ENCODE data around the gene THAP2.
"Not testable (repeated sequence)": the region's sequence is repeated elsewhere in the genome, so short reads cannot be mapped to it uniquely, and the experiment has no call there.

THAP2 gene

DNA sequence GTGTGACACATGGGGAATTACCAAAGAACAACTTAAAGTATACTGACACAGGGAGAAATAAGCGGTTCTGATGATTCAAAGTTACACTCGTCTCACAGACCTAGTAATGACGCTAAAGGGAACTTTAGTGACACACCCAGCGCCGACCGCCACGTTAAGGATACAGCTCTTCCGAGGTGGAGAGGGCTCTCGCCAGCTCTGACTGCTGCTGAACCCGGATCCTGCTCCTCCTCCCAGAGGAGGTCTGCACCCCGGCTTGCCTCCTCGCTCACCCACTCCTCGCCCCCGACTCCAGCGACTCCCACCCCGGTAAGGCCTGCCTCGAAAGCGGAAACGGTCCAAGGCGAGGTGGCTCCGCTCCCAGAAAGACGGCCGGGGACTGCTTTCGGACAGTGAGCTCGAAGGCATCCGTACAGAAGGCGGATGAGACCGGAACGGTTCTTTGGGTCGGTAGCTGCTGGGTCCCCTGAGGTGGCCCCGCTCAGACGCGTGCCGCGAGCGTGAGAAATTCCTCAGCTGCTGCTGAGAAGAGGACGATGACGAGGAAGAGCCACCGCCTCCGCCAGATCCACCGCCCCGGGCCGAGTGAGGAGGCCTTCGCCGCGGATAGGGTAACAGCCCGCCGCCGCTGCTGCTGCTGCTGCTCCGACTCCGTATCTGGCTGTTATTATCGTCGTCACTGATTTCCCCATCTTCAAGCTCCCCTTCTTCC is 1.1 kb upstream of the THAP2 start:
- DNase-seq: no peak

DNA sequence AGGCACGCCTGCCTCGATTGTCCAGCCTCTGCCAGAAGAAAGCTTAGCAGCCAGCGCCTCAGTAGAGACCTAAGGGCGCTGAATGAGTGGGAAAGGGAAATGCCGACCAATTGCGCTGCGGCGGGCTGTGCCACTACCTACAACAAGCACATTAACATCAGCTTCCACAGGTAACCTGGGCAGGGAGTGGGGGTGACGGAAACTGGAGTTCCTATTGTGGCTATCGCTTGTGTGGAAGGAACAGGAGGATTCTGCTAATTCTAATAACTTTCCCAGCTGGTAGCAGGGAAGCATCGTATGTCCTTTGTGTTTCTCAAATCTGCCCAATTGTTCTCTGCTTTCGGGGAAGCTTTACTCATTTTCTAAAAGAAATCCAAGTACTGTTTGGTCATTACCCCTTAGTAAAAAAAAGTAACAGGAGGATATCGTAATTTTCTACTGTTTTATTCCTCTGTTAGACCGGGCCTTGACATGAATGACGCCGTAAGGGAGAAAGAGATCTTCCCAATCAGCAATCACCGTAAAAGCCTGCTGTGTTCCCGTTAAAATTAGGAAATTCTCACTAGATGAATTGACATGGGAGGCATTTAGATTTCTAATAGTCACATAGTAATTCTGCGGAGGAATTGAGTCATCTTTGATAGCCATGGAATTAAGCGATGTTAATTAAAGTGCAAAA is 449 bp downstream of the THAP2 start:
- no peak for DNase-seq

DNA sequence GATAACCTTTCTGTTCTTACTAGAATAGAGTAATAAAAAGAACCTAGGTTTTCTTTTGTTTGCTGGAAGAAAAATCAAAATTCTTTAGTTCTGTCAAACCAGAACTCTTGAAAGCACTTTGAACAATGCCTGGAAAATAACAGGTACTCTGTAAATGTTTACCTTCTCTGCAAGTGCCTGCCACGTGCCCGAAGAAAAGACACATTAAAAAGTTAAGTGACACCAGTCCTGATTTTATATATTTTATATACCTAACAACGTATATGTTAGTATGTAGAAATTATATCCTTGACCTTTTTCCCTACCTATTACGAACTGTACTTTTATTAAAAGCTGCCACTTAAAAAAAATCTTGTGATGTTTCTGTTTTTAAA is 976 bp downstream of the THAP2 start:
- no peak for DNase-seq

DNA sequence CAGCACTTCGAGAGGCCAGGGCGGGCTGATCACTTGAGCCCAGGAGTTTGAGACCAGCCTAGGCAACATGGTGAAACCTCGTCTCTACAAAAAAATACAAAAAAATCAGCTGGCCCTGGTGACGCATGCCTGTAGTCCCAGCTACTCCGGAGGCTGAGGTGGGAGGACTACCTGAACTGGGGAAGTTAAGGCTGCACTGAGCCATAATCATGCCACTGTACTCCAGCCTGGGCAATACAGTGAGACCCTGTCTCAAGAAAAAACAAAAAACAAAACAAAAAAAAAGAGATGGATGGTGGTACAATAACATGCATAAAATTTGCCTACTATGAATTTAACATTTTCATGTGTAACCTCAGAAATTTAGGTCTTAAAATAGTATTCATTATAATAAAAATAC is 2.2 kb downstream of the THAP2 start:
- DNase-seq: no peak

DNA sequence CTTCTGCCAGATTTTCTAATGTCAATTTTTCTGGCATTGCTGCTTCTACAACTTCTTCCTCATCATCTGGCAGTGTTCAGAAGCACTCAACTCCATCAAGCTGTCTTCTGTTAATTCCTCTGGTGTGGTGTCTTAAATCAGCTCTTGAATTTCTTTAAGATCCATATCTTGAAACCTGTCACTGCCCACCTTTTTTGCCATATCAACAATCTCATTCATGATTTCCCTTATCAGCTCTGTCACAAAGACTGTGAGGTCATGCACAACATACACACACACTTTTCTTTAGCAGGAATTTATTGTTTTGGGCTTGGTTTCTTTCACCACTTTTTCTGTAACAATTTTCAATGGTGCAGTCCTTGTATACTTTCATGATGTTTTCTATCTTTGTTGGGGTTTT is 7.2 kb downstream of the THAP2 start:
- DNase-seq: no peak

DNA sequence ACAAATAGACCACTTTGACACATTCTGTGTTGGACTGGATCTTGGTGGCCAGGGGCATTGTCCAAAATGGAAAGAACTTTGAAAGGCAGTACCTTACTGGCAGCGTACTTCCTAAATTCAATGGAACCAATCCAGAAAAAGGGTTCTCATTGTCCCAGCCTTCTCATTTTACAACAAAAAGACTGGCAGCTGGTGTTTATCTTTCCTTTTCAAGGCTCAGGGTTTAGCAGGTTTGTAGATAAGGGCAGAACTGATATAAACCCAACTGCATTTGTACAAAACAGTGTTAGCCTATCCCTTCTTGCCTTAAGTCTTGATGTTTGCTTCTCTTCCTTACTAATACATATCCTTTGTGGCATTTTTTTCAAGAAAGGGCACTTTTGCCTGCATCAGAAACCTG is 7.7 kb downstream of the THAP2 start:
- no peak for DNase-seq

DNA sequence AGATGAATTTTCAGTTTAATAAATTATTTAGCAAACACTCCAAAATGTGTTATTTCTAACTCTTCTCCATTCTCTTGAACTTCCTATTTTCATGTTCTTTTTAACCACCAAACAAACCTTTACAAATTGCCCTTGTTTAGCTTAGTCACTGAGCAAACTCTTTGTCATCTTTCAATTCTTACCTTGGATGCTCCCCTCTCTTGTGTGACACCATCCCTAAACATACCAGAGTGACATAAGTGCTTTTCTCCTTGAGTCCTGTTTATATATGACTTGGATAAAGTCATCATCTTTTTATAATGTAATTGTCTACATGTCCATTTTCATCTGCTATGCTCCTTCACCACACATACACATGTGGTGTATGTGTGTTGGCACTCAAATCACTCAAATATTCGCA is 18.4 kb downstream of the THAP2 start:
- DNase-seq: no peak

DNA sequence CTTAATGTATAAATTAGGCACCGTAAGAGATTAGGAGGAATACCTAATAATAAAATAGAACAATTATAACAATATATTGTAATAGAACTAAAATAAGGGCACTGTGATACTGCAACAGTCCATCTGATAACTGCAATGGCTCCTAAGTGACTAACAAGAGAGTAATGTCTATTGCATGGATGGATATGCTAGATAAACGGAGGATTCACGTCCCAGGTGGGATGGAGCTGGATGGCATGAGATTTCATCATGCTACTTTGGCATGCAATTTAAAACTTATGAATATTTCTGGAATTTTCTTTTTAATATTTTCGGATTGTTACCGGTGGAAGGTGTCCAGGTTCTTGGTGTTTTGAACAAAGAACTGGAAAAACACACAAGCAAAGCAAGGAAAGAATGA is 19.5 kb downstream of the THAP2 start:
- DNase-seq: no peak

DNA sequence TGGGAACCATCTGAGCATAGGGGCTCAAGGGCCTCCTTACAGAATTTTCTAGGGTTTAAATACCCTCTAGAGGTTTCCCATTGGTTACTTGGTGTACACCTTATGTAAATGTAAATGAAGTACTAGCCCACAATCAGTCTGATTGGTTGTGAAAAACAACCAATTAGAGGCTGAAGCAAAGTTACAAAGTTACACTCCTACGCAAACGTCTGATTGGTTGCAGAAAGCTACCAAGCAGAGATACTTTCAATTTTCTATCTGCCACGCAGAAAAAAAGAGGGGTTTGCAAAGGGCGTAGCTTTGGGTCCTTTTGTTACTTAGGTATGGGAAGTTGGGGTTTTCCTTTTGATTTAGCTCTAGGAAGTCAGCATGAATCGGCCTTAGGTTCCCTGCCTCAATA is 20.0 kb downstream of the THAP2 start:
- DNase-seq: no peak

DNA sequence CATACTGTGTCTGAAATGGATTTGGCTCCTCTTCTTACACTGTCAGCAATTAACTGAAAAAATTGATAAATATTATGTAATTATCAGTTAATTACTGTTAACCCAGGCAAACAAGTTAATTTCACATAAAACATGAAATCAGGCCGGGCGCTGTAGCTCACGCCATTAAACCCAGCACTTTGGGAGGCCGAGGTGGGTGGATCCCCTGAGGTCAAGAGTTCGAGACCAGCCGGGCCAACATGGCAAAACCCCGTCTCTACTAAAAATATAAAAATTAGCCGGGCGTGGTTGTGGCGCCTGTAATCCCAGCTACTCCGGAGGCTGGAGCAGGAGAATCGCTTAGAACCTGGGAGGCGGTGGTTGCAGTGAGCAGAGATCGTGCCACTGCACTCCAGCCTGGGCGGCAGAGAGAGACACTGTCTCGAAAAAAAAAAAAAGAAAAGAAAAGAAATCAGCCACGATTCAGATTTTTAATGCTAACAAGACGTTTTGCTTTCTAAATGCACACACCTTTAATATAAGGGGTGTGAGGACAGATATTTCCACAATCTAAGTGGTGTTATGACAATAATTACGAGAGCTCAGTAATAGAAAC is 21.3 kb downstream of the THAP2 start:
- no peak for DNase-seq

DNA sequence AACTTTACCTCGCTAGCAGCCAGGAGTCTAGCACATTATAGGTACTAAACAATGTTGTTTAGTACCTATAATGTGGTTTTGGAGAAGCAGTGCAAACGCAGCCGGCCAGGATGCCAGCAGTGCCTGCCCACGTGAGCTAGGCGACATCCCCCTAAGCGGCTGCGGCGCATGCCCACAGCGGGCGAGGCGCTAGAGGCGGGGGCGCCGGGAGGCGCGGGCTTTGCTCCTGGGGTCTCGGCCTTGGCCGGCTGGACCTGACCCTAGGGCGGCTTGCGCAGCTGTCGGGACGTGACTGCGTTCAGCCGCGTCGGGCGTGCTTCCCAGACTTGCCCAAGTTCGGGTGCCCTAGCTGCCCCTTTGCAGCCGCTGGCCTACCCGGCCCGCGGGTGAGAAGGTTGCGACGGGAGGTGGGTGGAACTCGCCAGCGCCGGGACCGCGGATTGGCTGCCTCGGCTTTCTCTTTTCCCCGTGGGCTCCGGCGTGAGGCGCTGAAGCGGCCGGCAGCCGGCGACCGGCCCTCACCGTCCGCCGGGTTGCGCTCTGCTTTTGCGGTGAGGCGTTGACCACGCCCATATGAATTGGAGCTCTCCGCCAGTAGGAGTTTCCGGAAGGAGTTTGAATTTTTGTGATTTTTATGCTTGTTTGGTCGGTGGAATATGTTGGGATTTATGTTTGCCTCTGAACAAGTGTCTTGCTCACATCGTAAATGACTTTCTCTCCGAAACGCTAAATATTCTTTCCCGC is 22.0 kb downstream of the THAP2 start, which contains the start of gene TMEM19:
TSS of gene TMEM19 (plus strand) at position 169 of the 744 bp plus-strand sequence. CDS start 599 bp downstream, outside the sequence.
- peak; percentile 51 for DNase-seq

DNA sequence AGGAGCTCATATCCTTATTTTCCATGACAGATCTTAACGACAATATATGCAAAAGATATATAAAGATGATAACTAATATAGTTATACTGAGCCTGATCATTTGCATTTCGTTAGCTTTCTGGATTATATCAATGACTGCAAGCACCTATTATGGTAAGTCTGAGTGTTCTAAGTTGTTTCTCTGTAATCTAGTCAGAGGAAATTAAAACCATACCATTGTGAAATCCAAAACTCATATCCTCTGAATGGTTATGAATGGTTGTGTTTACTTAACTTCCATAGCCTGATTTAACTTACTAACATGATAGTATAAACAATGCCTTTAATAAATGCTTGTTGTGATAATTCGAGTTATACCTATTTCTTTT is 22.5 kb downstream of the THAP2 start:
- no peak for DNase-seq

DNA sequence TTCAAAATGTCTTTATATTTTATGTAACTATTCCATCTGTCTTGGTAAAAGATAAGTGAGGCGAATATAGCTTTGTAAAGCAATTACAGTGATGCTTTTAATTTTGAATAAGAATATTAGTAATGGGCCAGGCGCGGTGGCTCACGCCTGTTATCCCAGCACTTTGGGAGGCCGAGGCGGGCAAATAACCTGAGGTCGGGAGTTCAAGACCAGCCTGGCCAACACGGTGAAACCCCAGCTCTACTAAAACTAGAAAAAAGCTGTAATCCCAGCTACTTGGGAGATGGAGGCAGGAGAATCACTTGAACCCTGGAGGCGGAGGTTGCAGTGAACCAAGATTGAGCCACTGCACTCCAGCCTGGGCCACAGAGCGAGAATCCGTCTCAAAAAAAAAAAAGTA is 23.1 kb downstream of the THAP2 start:
- DNase-seq: not testable (repeated sequence)

DNA sequence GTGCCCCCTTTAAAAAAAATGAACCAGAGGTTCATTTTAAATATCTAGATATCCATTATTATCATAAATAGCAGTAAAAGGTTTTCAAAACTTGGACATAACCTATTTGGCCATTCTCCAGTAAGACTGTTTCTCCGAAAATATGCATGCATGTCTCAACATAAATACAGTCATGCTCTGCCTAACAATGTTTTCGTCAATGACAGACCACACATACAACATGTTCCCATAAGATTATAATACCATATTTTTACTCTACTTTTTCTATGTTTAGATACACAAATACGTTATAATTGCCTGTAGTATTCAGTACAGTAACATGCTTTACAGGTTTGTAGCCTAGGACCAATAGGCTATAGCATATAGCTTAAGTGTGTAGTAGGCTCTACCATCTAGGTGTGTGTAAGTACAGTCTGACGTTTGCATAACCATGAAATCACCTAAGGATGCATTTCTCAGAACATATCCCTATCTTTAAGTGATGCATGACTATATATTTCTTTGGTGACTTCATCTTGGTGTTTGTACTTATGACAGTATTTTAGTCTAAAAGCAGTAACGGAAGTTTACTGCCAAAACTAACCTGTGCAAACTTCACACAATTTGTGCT is 25.0 kb downstream of the THAP2 start:
- DNase-seq: no peak

DNA sequence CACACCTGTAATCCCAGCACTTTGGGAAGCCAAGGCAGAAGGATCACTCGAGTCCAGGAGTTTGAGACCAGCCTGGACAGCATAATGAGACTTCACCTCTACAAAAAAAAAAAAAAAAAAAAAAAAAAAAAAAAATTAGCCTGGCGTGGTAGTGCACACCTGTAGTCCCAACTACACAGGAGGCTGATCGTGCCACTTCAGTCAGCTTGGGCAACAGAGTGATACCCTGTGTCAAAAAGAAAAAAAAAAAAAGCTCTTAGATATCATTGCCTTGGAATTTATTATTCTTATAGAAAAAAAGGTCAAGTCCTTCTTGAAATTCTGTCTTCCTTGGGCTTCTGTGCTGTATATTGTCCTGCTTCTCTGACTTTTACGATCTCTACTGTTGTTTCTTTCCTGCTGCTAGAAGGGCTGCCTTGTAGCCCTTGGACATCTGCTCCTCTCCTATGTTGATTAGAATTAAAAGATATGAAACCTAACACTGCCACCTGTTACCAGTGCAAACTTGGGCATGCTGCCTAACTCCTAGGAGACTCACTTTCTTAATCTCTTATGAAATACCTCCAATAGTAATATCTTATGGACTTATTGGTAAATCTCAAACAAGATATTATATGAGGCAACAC is 27.5 kb downstream of the THAP2 start:
- DNase-seq: no peak

DNA sequence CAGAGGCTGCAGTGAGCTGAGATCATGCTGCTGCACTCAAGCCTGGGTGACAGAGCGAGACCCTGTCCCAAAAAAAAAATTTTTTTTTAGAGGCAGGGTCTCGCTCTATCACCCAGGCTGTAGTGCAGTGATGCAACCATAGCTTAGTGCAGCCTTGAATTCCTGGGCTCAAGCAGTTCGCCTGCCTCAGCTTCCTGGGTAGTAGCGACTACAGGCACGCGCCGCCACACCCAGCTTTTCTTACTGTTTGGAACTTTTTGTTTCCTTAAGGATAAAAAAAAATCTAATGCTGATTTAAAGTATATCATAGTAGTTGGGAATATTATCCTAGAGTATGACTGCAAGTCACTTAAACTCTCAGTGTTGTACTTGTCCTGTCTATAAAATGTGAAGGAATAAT is 29.0 kb downstream of the THAP2 start:
- DNase-seq: no peak

DNA sequence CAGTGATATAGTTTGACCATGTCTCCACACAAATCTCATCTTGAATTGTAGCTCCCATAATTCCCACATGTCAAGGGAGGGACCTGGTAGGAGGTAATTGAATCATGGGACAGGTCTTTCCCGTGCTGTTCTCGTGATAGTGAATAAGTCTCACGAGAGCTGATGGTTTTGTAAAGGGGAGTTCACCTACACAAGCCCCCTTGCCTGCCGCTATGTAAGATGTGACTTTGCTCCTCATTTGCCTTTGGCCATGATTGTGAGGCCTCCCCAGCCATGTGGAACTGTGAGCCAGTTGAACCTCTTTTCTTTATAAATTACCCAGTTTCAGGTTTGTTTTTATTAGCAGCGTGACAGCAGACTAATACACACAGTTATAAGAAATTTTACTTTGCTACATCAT is 29.6 kb downstream of the THAP2 start:
- not testable (repeated sequence) for DNase-seq

DNA sequence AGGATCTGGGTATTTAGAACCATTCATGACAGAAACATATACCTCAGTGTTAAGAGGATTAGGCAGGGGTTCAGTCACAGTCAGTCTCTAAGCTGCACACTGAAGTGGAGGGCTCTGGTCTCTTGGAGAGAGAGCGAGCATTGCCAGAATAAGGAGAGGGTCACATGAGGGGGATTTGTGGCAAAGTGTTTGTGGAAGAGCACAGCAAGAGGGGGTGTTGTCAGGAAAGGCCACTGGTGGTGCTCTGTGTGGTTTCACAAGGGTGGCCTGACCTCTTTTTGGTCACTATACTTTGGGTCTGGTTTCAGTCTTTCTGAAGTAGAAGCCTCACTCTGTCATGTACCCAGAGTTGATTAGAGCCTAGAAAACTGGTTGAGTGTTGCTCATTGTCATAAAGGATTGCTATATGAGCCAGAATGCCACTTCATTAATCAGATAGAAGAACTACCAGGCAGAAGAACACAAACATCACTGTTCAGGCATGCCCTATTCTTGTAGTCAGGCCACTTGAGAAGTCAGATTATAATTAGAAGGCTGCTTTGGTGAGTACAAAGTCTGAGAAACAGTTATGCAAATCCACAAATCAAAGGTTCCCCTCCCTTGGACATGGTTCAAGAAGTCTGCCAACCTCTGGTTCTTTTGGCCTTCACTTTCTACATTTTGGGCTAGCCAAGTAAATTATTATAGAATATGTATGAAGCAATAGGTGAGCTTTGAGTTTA is 30.2 kb downstream of the THAP2 start:
- no peak for DNase-seq

DNA sequence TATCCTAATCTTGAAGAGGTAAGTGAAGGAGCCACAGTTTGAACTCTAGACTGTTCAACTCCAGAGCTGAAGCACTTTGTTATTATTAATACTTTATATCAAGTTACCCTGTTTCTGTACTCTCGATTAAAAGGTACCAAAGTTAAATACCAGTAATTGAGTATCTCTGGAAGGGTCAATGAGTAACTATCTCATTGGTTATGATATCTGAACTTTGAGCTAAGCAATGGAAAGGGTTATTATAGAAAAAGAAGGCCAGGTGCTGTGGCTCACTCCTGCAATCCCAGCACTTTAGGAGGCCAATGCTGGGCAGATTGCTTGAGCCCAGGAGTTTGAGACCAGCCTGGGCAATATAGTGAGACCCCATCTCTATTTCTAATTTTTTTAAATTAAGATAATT is 31.7 kb downstream of the THAP2 start:
- DNase-seq: no peak

DNA sequence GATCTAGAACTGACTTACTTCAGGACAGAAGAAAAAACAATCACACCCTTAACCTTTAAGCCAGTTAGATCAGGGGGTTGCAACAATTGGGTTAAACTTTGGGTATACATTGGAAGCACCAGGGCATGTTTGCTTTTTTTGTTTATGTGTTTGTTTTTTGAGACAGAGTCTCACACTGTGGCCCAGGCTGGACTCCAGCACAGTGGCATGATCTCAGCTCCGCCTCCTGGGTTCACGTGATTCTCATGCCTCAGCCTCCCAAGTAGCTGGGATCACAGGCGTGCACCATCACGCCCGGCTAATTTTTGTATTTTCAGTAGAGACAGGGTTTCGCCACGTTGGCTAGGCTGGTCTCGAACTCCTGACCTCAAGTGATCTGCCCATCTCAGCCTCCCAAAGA is 38.1 kb downstream of the THAP2 start:
- not testable (repeated sequence) for DNase-seq

DNA sequence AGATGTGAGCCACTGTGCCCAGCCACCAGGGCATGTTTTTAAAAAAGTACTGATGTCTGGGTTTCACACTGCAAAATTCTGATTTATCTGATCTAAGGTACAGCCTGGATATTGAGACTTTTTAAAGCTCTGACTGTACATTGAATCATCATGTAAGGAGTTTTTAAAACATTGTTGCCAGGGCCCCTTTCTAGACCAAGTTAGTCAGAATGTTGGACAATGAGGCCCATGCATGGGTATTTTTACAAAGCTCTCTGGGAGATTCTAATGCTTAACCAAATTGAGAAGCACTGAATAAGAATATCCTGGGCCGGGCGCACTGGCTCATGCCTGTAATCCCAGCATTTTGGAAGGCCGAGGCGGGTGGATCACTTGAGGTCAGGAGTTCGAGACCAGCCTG is 38.5 kb downstream of the THAP2 start:
- DNase-seq: no peak

DNA sequence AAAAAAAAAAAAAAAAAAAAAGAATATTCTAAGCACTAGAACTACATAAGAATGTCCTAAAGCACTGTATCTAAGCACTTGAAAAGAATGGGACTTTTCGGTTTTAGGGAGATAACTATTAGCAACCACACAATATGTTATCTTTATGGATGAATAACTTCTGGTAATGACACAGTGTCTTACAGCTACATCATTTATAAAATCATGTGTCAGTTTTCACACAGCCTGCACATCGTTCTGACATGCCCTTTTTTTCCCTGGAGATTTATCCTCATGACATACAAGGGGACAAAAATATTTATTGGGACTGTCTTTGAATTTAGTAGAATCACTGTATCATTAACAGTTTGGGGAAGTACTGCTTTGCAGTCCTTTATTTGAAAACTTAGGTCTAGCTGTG is 39.1 kb downstream of the THAP2 start:
- no peak for DNase-seq

All from NCI-H1436 treated with DMSO at 0.1 percent for 48 hours (cell line).